Bronchus fibroblast of lung (primary cell): ENCODE measurements around the gene FABP2. TPM values are rescaled to one million over a fixed set of nuclear protein-coding genes. Genes with fewer than 3 reads are reported as not detected.

Source experiments
- total RNA-seq: library from RNA; depleted of rRNA; stranded (reverse); fragments of >200 nt; gene quantifications from 2 replicates; pipeline ENCODE4 v1.2.3, GENCODE V29; 2015

FABP2 gene
- not detected in 2 replicates for total RNA-seq

DNA sequence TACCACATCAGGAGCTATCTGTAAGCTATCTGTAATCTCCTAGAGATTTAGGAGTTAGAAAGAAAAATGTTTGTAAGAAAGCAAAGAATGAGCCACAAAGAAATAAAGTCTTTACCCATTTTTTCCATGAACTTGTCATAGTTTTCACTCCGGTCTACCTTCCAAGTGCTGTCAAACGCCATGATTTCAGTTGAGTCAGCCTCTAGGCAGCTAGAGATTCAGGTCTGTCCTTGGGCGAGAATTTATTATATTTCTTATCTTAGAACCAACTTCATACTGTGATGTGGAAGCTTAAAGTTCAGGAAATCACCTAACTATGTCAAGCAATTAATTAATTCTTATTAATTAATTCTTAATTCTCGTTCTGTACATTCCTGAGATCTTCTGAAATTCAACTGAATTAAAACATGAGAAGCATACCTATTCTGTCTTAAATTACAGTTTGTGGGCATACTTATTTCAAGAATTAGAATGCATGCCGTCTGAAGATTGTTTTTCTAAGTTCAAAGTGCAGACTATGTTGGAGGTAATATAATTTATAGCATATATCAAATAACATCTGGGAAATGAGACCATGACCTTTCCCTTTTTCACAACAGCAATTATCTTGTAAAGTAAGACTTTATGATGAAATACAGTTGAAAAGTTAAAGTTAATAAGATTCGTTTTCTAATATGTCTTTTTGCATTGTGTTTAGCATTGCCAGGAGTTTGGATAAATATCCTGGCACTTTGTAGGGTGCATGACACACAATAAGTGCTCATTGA, at the start of gene FABP2:
Gene FABP2 (minus strand): TSS at position 218 of the 767 bp plus-strand sequence. CDS start 36 bp downstream, at position 182.

Other genes with a start within 250 kb of the FABP2 start
- gene MYOZ2, start 186.3 kb downstream of the FABP2 start, total RNA-seq, result not detected in 2 replicates
- 10.1 and 12.8 TPM in 2 replicates for gene USP53, start 109.4 kb downstream of the FABP2 start, total RNA-seq